Caco-2 (cell line): Measurements from ENCODE around the gene TRMT10B. TPM values are rescaled to one million over a fixed set of nuclear protein-coding genes. Genes with fewer than 3 reads are reported as not detected.

ENCODE experiments used
- BruUV-seq: library from RNA; stranded (reverse); fragments of 400-500 nt; replicated peaks from 2 replicates; lab custom pipeline; 2021; lab: Mats Ljungman, UMichigan
- CTCF ChIA-PET: fragments of 300-600 bp; sonication (Branson Sonifier 250); formaldehyde crosslinking; loops from one replicate; lab custom pipeline; 2022; ENCODE audit warnings: antibody characterized with exemption; lab: Charles Lee
- POLR2A ChIA-PET: fragments of 300-600 bp; sonication (Branson Sonifier 250); formaldehyde crosslinking; loops from one replicate; lab custom pipeline; 2022; ENCODE audit warnings: antibody characterized with exemption; lab: Charles Lee
- DNase-seq, 2 experiments: peaks; one replicate each; pipeline versions ENCODE4 v3.0.0 to v3.0.0-alpha.2; 2020 to 2022
- H3K27me3 ChIP-seq: replicated peaks from 2 replicates; pipeline ENCODE4 v1.6.0; 2011; ENCODE audit warnings: low read length; ENCODE audit not compliant: control insufficient read depth, insufficient read depth
- H3K36me3 ChIP-seq: 2 replicates; pipeline ENCODE4 v1.5.1; 2011; ENCODE audit warnings: low read length; ENCODE audit not compliant: control insufficient read depth, insufficient read depth
- H3K4me1 ChIP-seq: fragments of 250-450 bp; sonication (Bioruptor Pico); 2 replicates; pipeline ENCODE4 v1.5.1; 2020; ENCODE audit warnings: mild to moderate bottlenecking
- H3K4me3 ChIP-seq: 2 replicates; pipeline ENCODE4 v1.5.1; 2011; ENCODE audit warnings: low read depth, mild to moderate bottlenecking, control low read depth, low read length
- H3K9me3 ChIP-seq: fragments of 250-450 bp; sonication (Bioruptor Pico); 2 replicates; pipeline ENCODE4 v1.5.1; 2020; ENCODE audit warnings: mild to moderate bottlenecking, moderate library complexity
- H3K27ac Mint-ChIP-seq: one replicate; pipeline ENCODE4 v1.8.0; 2022; ENCODE audit warnings: mixed read lengths; ENCODE audit not compliant: unreplicated experiment
- H3K27me3 Mint-ChIP-seq: one replicate; pipeline ENCODE4 v1.8.0; 2022; ENCODE audit warnings: mixed read lengths; ENCODE audit not compliant: insufficient read depth, unreplicated experiment
- H3K36me3 Mint-ChIP-seq: one replicate; pipeline ENCODE4 v1.8.0; 2022; ENCODE audit warnings: mild to moderate bottlenecking, mixed read lengths; ENCODE audit not compliant: insufficient read depth, unreplicated experiment
- H3K4me1 Mint-ChIP-seq: one replicate; pipeline ENCODE4 v1.8.0; 2022; ENCODE audit warnings: low read depth, mixed read lengths; ENCODE audit not compliant: unreplicated experiment
- H3K4me3 Mint-ChIP-seq: one replicate; pipeline ENCODE4 v1.8.0; 2022; ENCODE audit warnings: mild to moderate bottlenecking, moderate library complexity, mixed read lengths; ENCODE audit not compliant: unreplicated experiment
- H3K9me3 Mint-ChIP-seq: one replicate; pipeline ENCODE4 v1.8.0; 2022; ENCODE audit warnings: mixed read lengths; ENCODE audit not compliant: unreplicated experiment
- intact Hi-C: fragments of 100-400 bp; cut with micrococcal nuclease; formaldehyde crosslinking; loops from one replicate; pipeline ENCODE4 v1.10.0; 2022; ENCODE audit not compliant: unreplicated experiment
- total RNA-seq: library from RNA; stranded (reverse); gene quantifications from 2 replicates; pipeline ENCODE4 v1.2.3, GENCODE V29; 2022
- TF ChIP-seq, protein P1 (sequence below), 2 experiments: fragments of 200-600 bp in 1 of 2; IDR thresholded peaks; 1 replicate in 1 of 2; 2 replicates in 1 of 2; pipeline versions ENCODE4 v1.5.1 to v1.8.0; 2011 to 2022; ENCODE audit warnings: antibody characterized with exemption in 1 of 2, control low read depth in 1 of 2, inconsistent platforms in 1 of 2, low read depth in 1 of 2, low read length in 1 of 2, mild to moderate bottlenecking in 1 of 2, moderate library complexity in 1 of 2; ENCODE audit not compliant: insufficient read depth in 1 of 2, severe bottlenecking in 1 of 2, unreplicated experiment in 1 of 2

The TRMT10B gene
- total RNA-seq, 1 experiment from 2014 or later = 7.8 TPM

DNA sequence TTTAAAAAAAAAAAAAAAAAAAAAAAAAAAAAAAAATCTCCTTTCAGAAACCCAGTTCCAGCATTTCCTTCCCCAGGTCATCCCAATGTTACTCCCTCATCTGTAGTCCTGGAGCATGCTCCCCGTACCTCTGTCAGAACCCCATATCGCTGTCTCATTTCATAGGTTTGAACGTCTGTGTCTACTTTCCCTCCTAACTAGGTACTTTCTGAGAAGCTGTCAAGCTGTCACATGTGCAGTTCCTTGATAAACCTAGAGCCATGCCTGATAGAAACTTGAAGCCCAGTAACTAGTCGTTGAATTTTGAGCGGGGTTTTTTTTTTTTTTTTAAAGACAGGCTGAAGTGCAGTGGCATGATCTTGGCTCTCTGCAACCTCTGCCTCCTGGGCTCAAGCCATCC is 15.7 kb downstream of the TRMT10B start:
- Mint-ChIP-seq H3K4me1 (no peaks in the 10 kb centered on the region), H3K27me3 (no peaks in the 10 kb centered on the region), H3K4me3 (no peak overlapping the region), H3K27ac (no peak overlapping the region), H3K9me3 (no peaks in the 10 kb centered on the region), H3K36me3 (peaks cover 21% of the 10 kb centered on the region)
- no TSS peak for BruUV-seq
- POLR2A ChIA-PET = no interaction called here
- Histone ChIP-seq H3K27me3 (no peaks in the 10 kb centered on the region), H3K4me3 (no peak overlapping the region), H3K36me3 (0 out of 2 replicates have a peak, but pooled peaks cover 2% of the 10 kb centered on the region), H3K9me3 (no peaks in the 10 kb centered on the region), H3K4me1 (no peaks in the 10 kb centered on the region)
- intact Hi-C loops = no loop called here
- TF ChIP-seq, protein P1, sequence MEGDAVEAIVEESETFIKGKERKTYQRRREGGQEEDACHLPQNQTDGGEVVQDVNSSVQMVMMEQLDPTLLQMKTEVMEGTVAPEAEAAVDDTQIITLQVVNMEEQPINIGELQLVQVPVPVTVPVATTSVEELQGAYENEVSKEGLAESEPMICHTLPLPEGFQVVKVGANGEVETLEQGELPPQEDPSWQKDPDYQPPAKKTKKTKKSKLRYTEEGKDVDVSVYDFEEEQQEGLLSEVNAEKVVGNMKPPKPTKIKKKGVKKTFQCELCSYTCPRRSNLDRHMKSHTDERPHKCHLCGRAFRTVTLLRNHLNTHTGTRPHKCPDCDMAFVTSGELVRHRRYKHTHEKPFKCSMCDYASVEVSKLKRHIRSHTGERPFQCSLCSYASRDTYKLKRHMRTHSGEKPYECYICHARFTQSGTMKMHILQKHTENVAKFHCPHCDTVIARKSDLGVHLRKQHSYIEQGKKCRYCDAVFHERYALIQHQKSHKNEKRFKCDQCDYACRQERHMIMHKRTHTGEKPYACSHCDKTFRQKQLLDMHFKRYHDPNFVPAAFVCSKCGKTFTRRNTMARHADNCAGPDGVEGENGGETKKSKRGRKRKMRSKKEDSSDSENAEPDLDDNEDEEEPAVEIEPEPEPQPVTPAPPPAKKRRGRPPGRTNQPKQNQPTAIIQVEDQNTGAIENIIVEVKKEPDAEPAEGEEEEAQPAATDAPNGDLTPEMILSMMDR (IDR thresholded peaks at IDR 0.05; ENCODE audit: insufficient read depth in 1 of 2, low read depth in 1 of 2, low read length in 1 of 2, severe bottlenecking in 1 of 2, unreplicated experiment in 1 of 2) = no peak
- DNase-seq = no peak
- CTCF ChIA-PET = interaction anchor here (0.6 to 0.7 kb wide), 2 partner anchors 11 to 835 kb away, joined by 3 to 7 read pairs; no protein-coding TSS in a partner anchor

DNA sequence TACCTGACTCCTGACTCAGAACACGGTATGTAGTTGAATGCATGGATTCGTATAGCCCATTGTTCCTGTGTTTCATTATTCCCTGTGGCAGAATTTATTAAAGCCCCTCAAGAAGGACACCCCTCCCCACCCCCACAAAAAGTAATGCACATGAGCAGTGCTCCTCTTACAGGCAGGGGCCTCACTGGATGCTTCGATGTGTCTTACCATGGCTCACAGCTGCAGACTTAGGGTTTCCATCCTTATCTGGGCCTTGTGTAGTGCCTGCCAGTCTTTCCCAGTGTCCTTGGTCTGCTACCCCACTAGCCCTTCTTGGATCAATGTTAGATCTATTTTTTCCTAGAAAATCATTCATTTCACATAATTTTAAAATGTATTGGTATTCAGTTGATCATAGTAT is 16.4 kb downstream of the TRMT10B start:
- ChIA-PET CTCF (interaction anchor here (0.7 kb wide), 1 partner anchor 836 kb away, joined by 7 read pairs; no protein-coding TSS in a partner anchor), POLR2A (no interaction called here)
- DNase-seq = no peak
- Histone ChIP-seq H3K4me3 (no peak overlapping the region), H3K9me3 (no peaks in the 10 kb centered on the region), H3K4me1 (no peaks in the 10 kb centered on the region), H3K27me3 (no peaks in the 10 kb centered on the region), H3K36me3 (0 out of 2 replicates have a peak, but pooled peaks cover 2% of the 10 kb centered on the region)
- H3K9me3 Mint-ChIP-seq = no peaks in the 10 kb centered on the region
- peaks cover 27% of the 10 kb centered on the region for H3K36me3 Mint-ChIP-seq
- intact Hi-C loops = no loop called here
- TF ChIP-seq, protein P1 (IDR thresholded peaks at IDR 0.05; ENCODE audit: insufficient read depth in 1 of 2, low read depth in 1 of 2, low read length in 1 of 2, severe bottlenecking in 1 of 2, unreplicated experiment in 1 of 2) = no peak
- H3K27ac Mint-ChIP-seq = no peak overlapping the region
- H3K4me1 Mint-ChIP-seq = no peaks in the 10 kb centered on the region
- H3K27me3 Mint-ChIP-seq = no peaks in the 10 kb centered on the region
- BruUV-seq = no TSS peak
- no peak overlapping the region for H3K4me3 Mint-ChIP-seq

DNA sequence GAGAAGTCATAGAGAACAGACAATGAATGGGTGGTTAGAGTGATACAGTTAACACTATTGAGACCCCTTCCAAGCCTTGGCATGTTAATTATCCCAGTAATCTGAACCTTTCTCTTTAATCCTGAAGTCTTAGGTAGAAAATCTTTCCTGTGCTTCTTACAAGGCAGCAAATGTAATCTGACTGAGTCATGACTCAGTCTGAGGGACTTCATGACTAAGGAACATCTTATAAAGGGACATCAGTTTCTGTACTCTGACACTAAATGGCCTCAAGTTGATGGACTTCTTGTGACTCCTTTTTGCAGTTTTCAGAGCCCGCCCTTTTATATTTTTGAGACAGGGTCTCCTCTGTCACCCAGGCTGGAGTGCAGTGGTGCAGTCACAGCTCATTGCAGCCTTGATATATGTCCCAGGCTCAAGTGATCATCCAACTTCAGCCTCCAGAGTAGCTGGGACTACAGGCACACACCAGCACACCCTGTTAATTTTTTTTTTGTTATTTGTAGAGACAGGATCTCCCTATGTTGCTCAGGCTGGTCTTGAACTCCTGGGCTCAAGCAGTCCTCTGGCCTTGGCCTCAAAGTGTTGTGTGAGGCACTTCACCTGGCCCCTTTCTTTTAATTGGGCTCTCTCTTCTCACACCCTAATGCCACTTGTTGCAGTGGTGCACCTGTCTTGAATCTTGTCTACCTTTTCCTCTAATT is 21.8 kb downstream of the TRMT10B start:
- no peak overlapping the region for H3K4me3 Mint-ChIP-seq
- H3K9me3 Mint-ChIP-seq = no peaks in the 10 kb centered on the region
- H3K36me3 Mint-ChIP-seq = peaks cover 51% of the 10 kb centered on the region
- no peaks in the 10 kb centered on the region for H3K4me1 Mint-ChIP-seq
- Histone ChIP-seq H3K4me3 (no peak overlapping the region), H3K36me3 (peaks cover 5% of the 10 kb centered on the region; the same call in 1 of the 2 replicates), H3K27me3 (no peaks in the 10 kb centered on the region), H3K4me1 (no peaks in the 10 kb centered on the region), H3K9me3 (no peaks in the 10 kb centered on the region)
- POLR2A ChIA-PET = interaction anchor here (1.3 kb wide), 1 partner anchor 10 kb away, joined by 3 read pairs; the partner anchor contains the start of gene EXOSC3
- no TSS peak for BruUV-seq
- CTCF ChIA-PET = no interaction called here
- H3K27me3 Mint-ChIP-seq = no peaks in the 10 kb centered on the region
- DNase-seq = no peak
- TF ChIP-seq, protein P1 (IDR thresholded peaks at IDR 0.05; ENCODE audit: insufficient read depth in 1 of 2, low read depth in 1 of 2, low read length in 1 of 2, severe bottlenecking in 1 of 2, unreplicated experiment in 1 of 2) = no peak
- intact Hi-C loops = no loop called here
- H3K27ac Mint-ChIP-seq = no peak overlapping the region
